Esophagus muscularis mucosa (tissue), 3 donors: ENCODE data around the gene CYTL1.

Source experiments
- POLR2AphosphoS5 ChIP-seq, 2 donors: sonication (generic); formaldehyde crosslinking; IDR thresholded peaks; one replicate each; pipeline ENCODE4 v1.6.1; 2017; ENCODE audit warnings: antibody characterized with exemption in 2 of 2
- TF ChIP-seq, protein P1 (sequence below), 3 experiments: fragments of 200-600 bp in 2 of 3; fragments of 450-650 bp in 1 of 3; sonication (generic) in 2 of 3; IDR thresholded peaks; one replicate each; pipeline ENCODE4 v1.5.1; 2017 to 2019; ENCODE audit warnings: antibody characterized with exemption in 3 of 3, mild to moderate bottlenecking in 2 of 3, moderate library complexity in 1 of 3

DNA sequence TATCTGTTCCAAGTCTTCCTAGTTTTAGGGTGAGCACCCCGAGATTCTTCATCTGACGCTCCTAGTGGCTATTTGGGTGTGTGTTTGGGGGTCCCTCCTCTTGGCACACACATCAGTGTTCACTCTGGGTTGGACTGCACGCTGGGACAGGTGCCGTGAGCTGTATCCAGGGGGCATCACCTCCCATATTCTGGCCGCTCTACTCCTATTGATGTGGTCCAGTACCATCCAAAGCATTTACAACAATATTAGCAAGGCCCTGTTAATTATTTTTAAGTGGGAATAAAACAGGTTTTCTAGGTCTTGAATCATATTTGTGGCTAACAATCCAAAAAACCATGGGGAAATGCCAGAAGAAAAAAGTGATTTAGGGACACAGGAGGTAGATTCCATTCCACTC, 26.4 kb downstream of the CYTL1 start:
- TF ChIP-seq, protein P1, sequence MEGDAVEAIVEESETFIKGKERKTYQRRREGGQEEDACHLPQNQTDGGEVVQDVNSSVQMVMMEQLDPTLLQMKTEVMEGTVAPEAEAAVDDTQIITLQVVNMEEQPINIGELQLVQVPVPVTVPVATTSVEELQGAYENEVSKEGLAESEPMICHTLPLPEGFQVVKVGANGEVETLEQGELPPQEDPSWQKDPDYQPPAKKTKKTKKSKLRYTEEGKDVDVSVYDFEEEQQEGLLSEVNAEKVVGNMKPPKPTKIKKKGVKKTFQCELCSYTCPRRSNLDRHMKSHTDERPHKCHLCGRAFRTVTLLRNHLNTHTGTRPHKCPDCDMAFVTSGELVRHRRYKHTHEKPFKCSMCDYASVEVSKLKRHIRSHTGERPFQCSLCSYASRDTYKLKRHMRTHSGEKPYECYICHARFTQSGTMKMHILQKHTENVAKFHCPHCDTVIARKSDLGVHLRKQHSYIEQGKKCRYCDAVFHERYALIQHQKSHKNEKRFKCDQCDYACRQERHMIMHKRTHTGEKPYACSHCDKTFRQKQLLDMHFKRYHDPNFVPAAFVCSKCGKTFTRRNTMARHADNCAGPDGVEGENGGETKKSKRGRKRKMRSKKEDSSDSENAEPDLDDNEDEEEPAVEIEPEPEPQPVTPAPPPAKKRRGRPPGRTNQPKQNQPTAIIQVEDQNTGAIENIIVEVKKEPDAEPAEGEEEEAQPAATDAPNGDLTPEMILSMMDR (IDR thresholded peaks at IDR 0.05): no peak
- no peak for TF ChIP-seq POLR2AphosphoS5 (IDR thresholded peaks at IDR 0.05)
